GM19372 (cell line): Measurements from ENCODE around the gene TIMM8B.
A peak's percentile ranks its signal among the peaks of the same experiment; 100 is the strongest.
"Not testable (repeated sequence)": the region's sequence is repeated elsewhere in the genome, so short reads cannot be mapped to it uniquely, and the experiment has no call there.

Experiments used
- ATAC-seq: cut with Tn5 transposase; IDR thresholded peaks from one replicate; pipeline ENCODE4 v1.9.1; 2021; ENCODE audit warnings: mild to moderate bottlenecking, low read depth, moderate library complexity; ENCODE audit not compliant: unreplicated experiment

Gene TIMM8B

DNA sequence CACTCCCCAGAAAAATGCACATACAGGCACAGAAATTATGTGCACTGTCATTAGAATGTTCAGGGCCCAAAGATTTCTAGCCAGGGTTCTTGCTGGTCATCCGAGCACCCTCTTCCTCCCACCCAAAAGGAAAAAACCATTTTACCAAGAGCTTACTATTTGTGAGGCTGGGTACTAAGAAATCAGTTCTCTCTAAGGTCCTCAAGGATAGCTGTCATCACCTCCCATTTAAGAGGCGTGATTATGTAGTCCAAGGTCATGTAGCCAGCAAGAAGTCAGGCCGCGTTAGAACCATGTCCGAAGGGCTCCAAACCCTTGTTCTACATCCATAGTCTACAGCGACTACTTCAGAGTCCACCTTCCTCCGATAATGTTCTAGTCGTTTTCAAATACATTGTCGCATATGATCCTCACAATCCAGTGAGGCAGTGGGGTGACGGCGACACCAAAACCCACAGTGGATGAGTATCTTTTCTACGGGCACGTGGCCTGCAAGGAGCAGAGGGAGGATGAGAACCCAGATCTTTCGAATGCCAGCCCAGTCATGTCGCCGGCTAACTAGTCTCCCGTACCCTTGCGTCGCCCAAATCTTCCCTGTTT, 634 bp downstream of the TIMM8B start:
- peak; percentile 31 for ATAC-seq

DNA sequence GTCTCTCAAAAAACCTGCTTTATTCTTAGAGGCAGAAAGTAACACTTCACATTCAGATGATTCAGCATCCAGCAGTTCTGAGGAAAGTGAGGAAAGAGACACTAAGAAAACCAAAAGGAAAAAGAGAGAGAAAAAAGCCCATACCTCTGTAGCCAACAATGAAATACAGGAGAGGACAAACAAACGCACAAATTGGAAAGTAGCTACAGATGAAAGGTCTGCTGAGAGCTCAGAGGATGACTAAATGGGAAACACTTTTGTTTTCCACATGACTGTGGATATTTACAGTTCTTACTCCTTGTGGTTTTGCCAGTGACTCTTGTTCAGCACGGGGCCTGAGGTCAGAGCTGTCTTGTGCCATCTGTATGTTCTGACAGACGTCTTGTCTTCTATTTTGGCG, 3.8 kb downstream of the TIMM8B start:
- no peak for ATAC-seq

DNA sequence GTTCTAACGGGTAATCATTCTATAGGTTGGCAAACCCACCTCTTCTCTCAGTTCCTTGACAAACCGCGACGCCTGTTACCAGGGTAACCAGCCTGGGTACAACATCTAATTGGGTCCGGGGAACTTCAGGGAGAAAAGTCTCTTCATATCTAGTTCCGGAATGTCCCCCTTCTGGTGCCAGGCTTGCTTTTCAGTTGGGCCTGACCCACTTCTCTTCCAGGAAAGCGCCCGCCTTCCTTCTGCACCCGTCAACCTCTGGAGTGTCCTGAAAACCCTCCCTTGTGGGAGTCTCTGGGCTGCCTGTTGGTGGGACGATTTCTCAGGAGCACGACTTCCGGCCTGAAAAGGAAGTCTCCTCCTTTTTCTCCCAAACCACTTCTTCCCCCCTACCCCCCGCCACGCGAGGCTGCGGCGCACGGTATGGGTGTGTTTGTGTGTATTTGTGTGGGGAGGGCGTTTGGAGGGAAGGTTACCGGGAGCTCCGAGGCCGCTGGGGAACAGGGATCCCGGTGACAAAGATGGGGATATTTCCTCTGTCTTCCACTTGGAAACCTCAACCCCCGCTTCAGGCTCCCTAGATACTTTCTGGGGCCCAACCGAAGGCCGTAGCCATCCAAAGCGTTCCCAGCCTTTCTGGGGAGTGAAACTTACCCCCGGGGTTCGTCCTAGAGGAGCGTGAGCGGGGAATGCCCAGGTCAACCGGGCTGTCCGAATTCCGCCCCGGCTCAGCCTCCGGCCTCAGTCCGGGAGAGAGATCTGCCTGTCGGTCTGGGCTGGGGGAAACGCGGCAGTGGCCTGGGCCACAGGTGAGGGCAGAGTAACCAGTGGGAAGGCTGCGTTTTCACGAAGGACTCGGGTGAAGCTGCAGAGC, 12.4 kb downstream of the TIMM8B start, which contains the start of the genes NKAPD1 and PIH1D2:
Gene NKAPD1 (plus strand): TSS at position 359 of the 871 bp plus-strand sequence. CDS start 1,276 bp downstream, outside the sequence.
Gene PIH1D2 (minus strand): TSS at position 77 of the 871 bp plus-strand sequence. CDS start 843 bp downstream, outside the sequence.
- ATAC-seq, result peak; percentile 83

DNA sequence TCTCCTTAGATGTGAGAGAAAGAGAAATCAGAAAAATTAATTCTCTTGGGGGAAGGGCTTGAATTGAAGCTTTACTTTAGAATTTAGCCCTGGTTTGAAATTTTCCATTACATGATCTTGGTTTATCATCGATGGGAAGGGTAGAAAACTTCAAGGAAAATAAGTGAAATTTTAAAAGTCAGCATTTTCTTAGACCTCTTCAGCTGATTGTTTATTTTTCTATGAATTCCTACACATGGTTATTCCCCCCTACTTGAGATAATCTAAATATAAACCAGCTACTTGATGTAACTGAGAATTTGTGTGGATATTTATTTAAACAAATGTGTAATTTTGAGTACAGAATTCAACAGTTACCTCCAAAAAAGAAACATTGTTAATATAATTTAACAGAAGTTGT, 23.6 kb downstream of the TIMM8B start:
- no peak for ATAC-seq

DNA sequence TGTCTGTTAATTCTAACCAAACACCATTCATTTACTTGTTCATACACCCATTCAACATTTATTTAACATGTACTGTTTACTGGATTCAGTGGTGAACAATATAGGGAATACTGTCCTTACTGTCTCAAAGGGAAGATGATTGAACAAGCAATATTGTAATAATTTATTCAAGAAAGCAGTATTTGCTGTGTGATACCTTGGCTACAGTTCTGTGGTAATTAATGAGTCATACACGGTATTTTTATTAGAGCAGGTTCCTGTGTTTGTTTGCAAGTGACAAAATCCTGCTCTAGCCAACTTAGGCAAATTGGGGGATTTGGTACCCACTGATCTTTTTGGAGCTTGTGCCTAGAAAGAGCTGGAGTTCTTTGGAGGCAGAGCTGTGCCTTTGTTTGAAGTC, 28.5 kb downstream of the TIMM8B start:
- ATAC-seq, result no peak

DNA sequence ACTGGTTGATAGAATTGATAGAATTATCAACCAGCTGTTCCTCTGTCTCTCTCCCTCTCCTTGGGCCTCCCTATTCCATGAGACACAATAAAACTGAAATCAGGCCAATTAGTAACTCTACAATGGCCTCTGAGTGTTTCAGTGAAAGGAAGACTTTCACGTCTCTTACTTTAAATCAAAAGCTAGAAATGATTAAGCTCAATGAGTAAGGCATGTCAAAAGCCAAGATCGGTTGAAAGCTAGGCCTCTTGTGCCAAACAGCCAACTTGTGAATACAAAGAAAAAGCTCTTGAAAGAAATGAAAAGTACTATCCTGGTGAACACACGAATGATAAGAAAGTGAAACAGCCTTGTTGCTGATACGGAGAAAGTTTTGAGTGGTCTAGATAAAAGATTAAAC, 29.4 kb downstream of the TIMM8B start:
- ATAC-seq, result no peak

DNA sequence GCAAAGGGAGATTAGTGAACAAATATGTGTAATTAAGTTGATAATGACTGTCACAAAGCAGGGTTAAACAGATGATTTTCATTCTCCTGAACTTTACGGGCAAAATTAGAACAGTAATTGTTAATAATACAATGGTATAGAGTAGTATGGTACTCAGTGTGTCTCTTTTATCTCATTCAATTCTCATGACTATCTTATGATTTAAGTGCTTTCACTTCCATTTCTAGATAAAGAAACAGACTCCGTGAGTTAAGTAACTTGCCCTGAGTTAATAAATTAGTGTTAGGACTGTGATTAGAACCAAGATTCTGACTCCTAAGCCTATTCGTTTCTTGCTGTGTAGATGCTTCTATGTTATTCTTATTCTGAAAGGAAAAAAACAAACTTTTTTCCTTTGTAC, 34.8 kb downstream of the TIMM8B start:
- no peak for ATAC-seq

DNA sequence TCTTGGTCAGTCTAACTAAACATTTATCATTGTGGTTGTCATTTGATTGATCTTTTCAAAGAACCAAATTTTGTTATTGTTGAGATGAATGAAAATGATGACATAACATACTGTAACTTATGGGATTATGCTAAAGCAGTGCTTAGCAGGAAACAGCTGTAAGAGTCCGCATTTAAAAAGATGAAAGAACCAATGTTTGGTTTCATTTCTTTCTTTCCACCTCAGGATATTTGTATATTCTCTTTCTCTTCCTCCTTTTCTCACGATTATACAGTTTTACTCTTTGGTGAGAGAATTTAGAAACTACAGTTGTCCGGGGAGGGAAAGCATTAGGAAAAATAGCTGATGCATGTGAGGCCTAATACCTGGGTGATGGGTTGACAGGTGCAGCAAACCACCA, 35.8 kb downstream of the TIMM8B start:
- peak; percentile 87 for ATAC-seq

DNA sequence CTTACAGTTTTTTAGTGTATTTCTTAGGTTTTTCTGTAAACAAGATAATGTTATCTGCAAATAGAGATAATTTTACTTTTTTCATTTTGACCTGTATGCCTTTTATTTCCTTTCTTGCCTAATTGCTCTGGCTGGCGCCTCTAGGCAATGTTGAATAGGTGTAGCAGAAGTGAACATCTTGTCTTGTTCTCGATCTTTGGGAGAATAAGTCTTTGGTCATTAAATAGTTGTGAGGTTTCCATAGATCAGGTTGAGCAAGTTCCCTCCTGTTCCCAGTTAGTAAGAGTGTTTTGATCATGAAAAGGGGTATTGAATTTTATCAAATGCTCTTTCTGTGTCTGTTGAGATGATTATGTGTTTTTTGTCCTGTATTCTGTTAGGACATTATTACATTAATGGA, 36.8 kb downstream of the TIMM8B start:
- ATAC-seq, result no peak

DNA sequence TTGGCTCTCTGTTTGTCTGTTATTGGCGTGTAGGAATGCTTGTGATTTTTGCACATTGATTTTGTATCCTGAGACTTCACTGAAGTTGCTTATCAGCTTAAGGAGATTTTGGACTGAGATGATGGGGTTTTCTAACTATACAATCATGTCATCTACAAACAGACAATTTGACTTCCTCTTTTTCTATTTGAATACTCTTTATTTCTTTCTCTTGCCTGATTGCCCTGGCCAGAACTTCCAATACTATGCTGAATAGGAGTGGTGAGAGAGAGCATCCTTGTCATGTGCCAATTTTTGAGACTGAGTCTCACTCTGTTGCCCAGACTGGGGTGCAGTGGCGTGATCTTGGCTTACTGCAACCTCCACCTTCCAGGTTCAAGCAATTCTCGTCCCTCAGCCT, 38.3 kb downstream of the TIMM8B start:
- not testable (repeated sequence) for ATAC-seq

DNA sequence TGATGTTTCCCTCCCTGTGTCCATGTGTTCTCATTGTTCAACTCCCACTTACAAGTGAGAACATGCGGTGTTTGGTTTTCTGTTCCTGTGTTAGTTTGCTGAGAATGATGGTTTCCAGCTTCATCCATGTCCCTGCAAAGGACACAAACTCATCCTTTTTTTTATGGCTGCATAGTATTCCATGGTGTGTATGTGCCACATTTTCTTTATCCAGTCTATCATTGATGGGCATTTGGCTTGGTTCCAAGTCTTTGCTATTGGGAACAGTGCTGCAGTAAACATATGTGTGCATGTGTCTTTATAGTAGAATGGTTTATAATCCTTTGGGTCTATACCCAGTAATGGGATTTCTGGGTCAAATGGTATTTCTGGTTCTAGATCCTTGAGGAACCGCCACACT, 39.9 kb downstream of the TIMM8B start:
- ATAC-seq, result not testable (repeated sequence)

DNA sequence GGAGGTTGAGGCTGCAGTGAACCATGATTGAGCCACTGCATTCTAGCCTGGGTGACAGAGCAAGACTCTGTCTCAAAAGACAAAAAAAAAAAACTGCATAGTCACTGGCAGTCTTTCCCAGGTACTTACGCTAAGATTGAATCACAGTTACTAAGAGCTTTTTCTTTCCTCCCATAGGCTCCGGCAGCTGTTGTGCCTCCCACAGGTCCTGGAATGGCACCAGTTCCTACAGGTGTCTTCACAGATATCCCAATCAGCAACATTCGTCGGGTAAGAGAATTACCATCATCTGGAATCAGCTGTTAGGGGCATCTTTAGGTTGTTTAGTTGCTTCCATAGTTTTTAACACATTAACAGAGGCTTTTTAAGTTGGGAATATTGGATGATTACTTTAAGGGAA, 41.6 kb downstream of the TIMM8B start:
- ATAC-seq, result no peak

DNA sequence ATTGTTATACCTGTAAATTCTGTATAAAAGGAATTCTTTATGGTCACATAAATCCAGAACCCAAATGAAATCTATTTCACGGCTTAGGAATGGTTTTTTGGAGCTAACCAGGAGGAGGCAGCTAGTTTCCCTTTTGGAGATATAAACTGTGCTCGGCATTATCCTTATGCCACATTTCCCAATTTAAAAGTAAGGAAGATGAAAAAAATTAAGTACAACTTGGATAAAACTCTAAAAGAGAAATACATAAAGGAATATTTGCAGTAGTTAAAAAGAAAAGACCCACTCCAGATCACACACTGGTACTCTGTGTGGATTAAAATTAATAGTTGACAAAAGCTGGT, 43.6 kb downstream of the TIMM8B start:
- ATAC-seq, result no peak

DNA sequence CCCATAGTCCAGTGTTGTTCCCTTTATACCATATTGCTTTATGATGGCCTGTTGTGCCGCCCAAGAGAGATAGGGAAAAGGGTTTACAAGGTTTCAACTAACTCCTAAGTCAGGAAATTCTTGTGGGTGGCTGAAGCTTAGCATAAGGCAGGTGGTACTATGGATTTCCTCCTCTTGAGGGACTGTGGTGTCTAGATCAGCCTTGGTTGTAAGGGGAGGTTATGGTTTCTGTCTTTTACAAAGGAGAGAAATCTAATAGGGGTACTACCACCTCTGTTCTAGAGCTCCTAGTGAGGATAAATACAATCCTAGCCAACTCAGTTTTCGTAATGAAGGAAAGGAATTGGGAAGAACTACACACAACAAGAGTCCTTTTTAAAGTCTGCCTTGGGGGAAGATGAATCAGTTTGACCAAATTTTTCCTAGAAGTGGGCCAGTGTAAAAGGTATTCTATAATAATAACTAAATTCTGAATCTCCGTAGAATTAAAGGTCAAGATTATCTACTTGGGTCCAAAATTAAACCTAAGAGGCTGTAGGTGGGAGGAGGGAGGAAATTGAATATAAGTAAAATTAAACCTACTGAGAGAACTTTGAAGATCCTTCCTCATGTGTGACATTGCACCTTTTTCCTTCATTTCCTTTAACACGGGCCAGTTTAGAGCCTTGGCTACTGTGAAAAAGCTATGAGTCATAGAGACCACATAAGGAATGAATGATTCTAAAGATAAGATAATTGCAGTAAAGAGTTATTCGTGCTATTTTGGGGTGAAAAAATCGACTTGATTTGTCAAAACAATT, 44.2 kb downstream of the TIMM8B start:
- no peak for ATAC-seq

DNA sequence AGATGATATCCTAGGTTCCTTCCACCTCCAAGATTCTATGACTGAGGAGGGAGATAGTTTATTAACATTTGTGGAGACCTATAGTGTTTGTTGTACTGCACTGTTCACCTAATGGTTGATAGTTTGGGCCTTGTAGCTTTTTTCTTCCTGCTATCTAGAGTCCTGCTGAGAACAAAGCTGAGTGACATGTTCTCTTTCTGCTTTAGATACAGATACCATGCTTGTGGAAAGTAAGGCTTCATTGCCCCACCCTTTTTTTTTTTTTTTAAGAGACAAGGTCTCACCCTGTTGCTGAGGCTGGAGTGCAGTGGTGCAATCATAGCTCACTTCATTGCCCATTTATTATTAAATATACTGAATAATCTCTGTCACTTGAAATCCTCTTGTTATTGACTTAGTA, 49.0 kb downstream of the TIMM8B start:
- no peak for ATAC-seq
